Prostate gland (tissue), 2 donors: ENCODE results near the gene CARD16.

Experiments used
- CTCF ChIP-seq, 4 experiments: fragments of 200-600 bp in 2 of 4; fragments of 450-650 bp in 2 of 4; sonication (generic) in 2 of 4; IDR thresholded peaks; 1 replicate in 3 of 4; 2 replicates in 1 of 4; pipeline ENCODE4 v1.5.1; 2016 to 2019; ENCODE audit warnings: antibody characterized with exemption in 4 of 4, mild to moderate bottlenecking in 2 of 4, moderate library complexity in 2 of 4
- POLR2A ChIP-seq: fragments of 450-650 bp; IDR thresholded peaks from one replicate; pipeline ENCODE4 v1.6.1; 2016; ENCODE audit warnings: antibody characterized with exemption, mild to moderate bottlenecking

- TF ChIP-seq POLR2A (no peak), CTCF (IDR thresholded peaks at IDR 0.05) (no peak)
Observed at GRCh38 chr11:105074166-105074530, 29.0 kb upstream of the CARD16 start.
